HepG2 (cell line): ENCODE measurements around the gene IST1. TPM values are rescaled to one million over a fixed set of nuclear protein-coding genes. Genes with fewer than 3 reads are reported as not detected.

Source experiments
- ARHGAP35 ChIP-seq: sonication (generic); formaldehyde crosslinking; IDR thresholded peaks from 2 replicates; pipeline ENCODE4 v1.9.0; 2022; ENCODE audit warnings: mild to moderate bottlenecking, inconsistent platforms, moderate library complexity, missing genetic modification reagents, borderline replicate concordance
- ARID3A ChIP-seq: IDR thresholded peaks from 2 replicates; pipeline ENCODE4 v1.6.1; 2012; ENCODE audit warnings: low read depth, low read length, improper control_type of control experiment
- CCDC6 ChIP-seq: sonication (generic); formaldehyde crosslinking; IDR thresholded peaks from 2 replicates; pipeline ENCODE4 v1.8.1; 2022; ENCODE audit warnings: mild to moderate bottlenecking, missing genetic modification reagents, moderate library complexity
- DRAP1 ChIP-seq: IDR thresholded peaks from 2 replicates; pipeline ENCODE4 v1.6.1; 2016; ENCODE audit warnings: missing genetic modification reagents, missing compliant biosample characterization
- ELF4 ChIP-seq: sonication (generic); formaldehyde crosslinking; IDR thresholded peaks from 2 replicates; pipeline ENCODE4 v1.5.0; 2020; ENCODE audit warnings: missing genetic modification reagents, mild to moderate bottlenecking, moderate library complexity, borderline replicate concordance
- ELK4 ChIP-seq: sonication (generic); formaldehyde crosslinking; IDR thresholded peaks from 2 replicates; pipeline ENCODE4 v1.9.0; 2021; ENCODE audit warnings: missing genetic modification reagents, borderline replicate concordance
- HHEX ChIP-seq: IDR thresholded peaks from 2 replicates; pipeline ENCODE4 v1.6.1; 2016; ENCODE audit warnings: control low read depth
- KAT8 ChIP-seq: IDR thresholded peaks from 2 replicates; pipeline ENCODE4 v1.6.1; 2016; ENCODE audit warnings: missing genetic modification reagents, missing compliant biosample characterization
- KLF15 ChIP-seq: sonication (generic); formaldehyde crosslinking; IDR thresholded peaks from 2 replicates; pipeline ENCODE4 v1.8.1; 2023; ENCODE audit warnings: borderline replicate concordance, mild to moderate bottlenecking, inconsistent platforms, missing genetic modification reagents, mixed read lengths
- MXD3 ChIP-seq: IDR thresholded peaks from 2 replicates; pipeline ENCODE4 v1.6.1; 2016; ENCODE audit warnings: mild to moderate bottlenecking, missing biosample characterization, missing genetic modification reagents
- NCOR1 ChIP-seq: fragments of 200-600 bp; sonication (generic); IDR thresholded peaks from 2 replicates; pipeline ENCODE4 v1.7.0; 2017; ENCODE audit warnings: antibody characterized with exemption, low read length, borderline replicate concordance
- NFKB2 ChIP-seq: sonication (generic); formaldehyde crosslinking; IDR thresholded peaks from 2 replicates; pipeline ENCODE4 v1.4.0; 2020; ENCODE audit warnings: missing genetic modification reagents, borderline replicate concordance
- NR2F6 ChIP-seq, 2 experiments: IDR thresholded peaks; 2 replicates each; pipeline ENCODE4 v1.6.1; 2016; ENCODE audit warnings: antibody characterized with exemption in 1 of 2, mild to moderate bottlenecking in 1 of 2
- PLSCR1 ChIP-seq: sonication (generic); formaldehyde crosslinking; IDR thresholded peaks from 2 replicates; pipeline ENCODE4 v1.5.0; 2020; ENCODE audit warnings: missing genetic modification reagents, mild to moderate bottlenecking, borderline replicate concordance
- POGZ ChIP-seq: sonication (generic); formaldehyde crosslinking; IDR thresholded peaks from 2 replicates; pipeline ENCODE4 v1.4.0; 2020; ENCODE audit warnings: mild to moderate bottlenecking, missing genetic modification reagents
- TRIM24 ChIP-seq: sonication (generic); formaldehyde crosslinking; IDR thresholded peaks from 2 replicates; pipeline ENCODE4 v1.8.0; 2022; ENCODE audit warnings: mild to moderate bottlenecking, missing genetic modification reagents
- ZBTB3 ChIP-seq: sonication (generic); formaldehyde crosslinking; IDR thresholded peaks from 2 replicates; pipeline ENCODE4 v1.4.0; 2020; ENCODE audit warnings: low read depth, mild to moderate bottlenecking, moderate library complexity, missing genetic modification reagents, borderline replicate concordance
- ZKSCAN8 ChIP-seq: IDR thresholded peaks from 2 replicates; pipeline ENCODE4 v1.6.1; 2016; ENCODE audit warnings: borderline replicate concordance, missing genetic modification reagents, missing compliant biosample characterization
- ZNF264 ChIP-seq: sonication (generic); formaldehyde crosslinking; IDR thresholded peaks from 2 replicates; pipeline ENCODE4 v1.4.0; 2020; ENCODE audit warnings: missing genetic modification reagents
- ZNF335 ChIP-seq: sonication (generic); formaldehyde crosslinking; IDR thresholded peaks from 2 replicates; pipeline ENCODE4 v1.4.0; 2020; ENCODE audit warnings: missing genetic modification reagents
- ZNF432 ChIP-seq: sonication (generic); formaldehyde crosslinking; IDR thresholded peaks from 2 replicates; pipeline ENCODE4 v1.5.0; 2020; ENCODE audit warnings: missing genetic modification reagents, mild to moderate bottlenecking, borderline replicate concordance
- ZNF441 ChIP-seq: sonication (generic); formaldehyde crosslinking; IDR thresholded peaks from 2 replicates; pipeline ENCODE4 v1.7.0; 2021; ENCODE audit warnings: missing genetic modification reagents, borderline replicate concordance
- ZNF572 ChIP-seq: sonication (generic); formaldehyde crosslinking; IDR thresholded peaks from 2 replicates; pipeline ENCODE4 v1.5.1; 2020; ENCODE audit warnings: mild to moderate bottlenecking, missing genetic modification reagents
- ZNF7 ChIP-seq: IDR thresholded peaks from 2 replicates; pipeline ENCODE4 v1.6.1; 2016; ENCODE audit warnings: missing biosample characterization, missing genetic modification reagents
- ZNF891 ChIP-seq: sonication (generic); formaldehyde crosslinking; IDR thresholded peaks from 2 replicates; pipeline ENCODE4 v1.5.0; 2020; ENCODE audit warnings: mild to moderate bottlenecking, missing genetic modification reagents
- polyA plus RNA-seq, 8 experiments: library from polyadenylated mRNA; depleted of rRNA in 3 of 8; stranded (reverse) in 7 of 8; unstranded in 1 of 8; fragments of >200 nt; fragmentation: Illumina TruSeq in 4 of 8; extraction: Trizol in 4 of 8; gene quantifications; 2 replicates each; pipeline versions ENCODE4 v1.2.1 to v1.2.3, GENCODE V29; 2011 to 2016; ENCODE audit warnings: low read depth in 4 of 8, missing spikeins in 1 of 8, mixed read lengths in 1 of 8; ENCODE audit not compliant: insufficient read depth in 1 of 8
- total RNA-seq, 5 experiments: library from RNA; depleted of rRNA; stranded (reverse); fragments of >200 nt; fragmentation: Illumina TruSeq; extraction: Trizol; gene quantifications; 2 replicates each; pipeline ENCODE4 v1.2.3, GENCODE V29; 2016; ENCODE audit warnings: low read depth in 1 of 5

Gene IST1
- total and polyA plus RNA-seq, 2 of the 13 experiments (the other 11 are each of a cell fraction or from before 2014, with no cell fraction given), result 346 to 415 TPM

GRCh38 chr16:71883849-71884638, 11.3 kb upstream of the IST1 start, which contains the start of gene ZNF821 (continued):
- 0 out of 2 replicates have a peak, but pooled peaks have one; percentile 11 for TF ChIP-seq ZNF441
- no peak for TF ChIP-seq ELK4 (CRISPR knock-in tag)
- TF ChIP-seq ARHGAP35, result no peak
- TF ChIP-seq NFKB2, result 0 out of 2 replicates have a peak, but pooled peaks have one; percentile 74
- no peak for TF ChIP-seq ZNF335 (CRISPR knock-in tag)
- peak; percentile 63; the same call in 1 of the 2 replicates for TF ChIP-seq MXD3
- TF ChIP-seq NR2F6 (IDR thresholded peaks at IDR 0.05), result no peak
- TF ChIP-seq NR2F6 (CRISPR knock-in tag; IDR thresholded peaks at IDR 0.05), result no peak
- no peak for TF ChIP-seq HHEX (CRISPR knock-in tag)
- TF ChIP-seq ZBTB3 (CRISPR knock-in tag), result peak; percentile 68; the same call in 1 of the 2 replicates
- no peak for TF ChIP-seq ZNF432
- TF ChIP-seq ZNF7, result no peak
- no peak; the same call in 1 of the 2 replicates for TF ChIP-seq ZNF891 (CRISPR knock-in tag)
- no peak for TF ChIP-seq DRAP1 (CRISPR knock-in tag)
- no peak for TF ChIP-seq ELF4
- TF ChIP-seq CCDC6 (CRISPR knock-in tag), result peak; percentile 20; the same call in 1 of the 2 replicates
- TF ChIP-seq TRIM24 (CRISPR knock-in tag), result no peak
- no peak for TF ChIP-seq KLF15
- no peak for TF ChIP-seq PLSCR1 (CRISPR knock-in tag)
- TF ChIP-seq ZKSCAN8 (CRISPR knock-in tag), result no peak
- peak; percentile 88 for TF ChIP-seq ZNF572 (CRISPR knock-in tag)
- TF ChIP-seq ZNF264 (CRISPR knock-in tag), result no peak
- TF ChIP-seq NCOR1, result no peak
- no peak for TF ChIP-seq POGZ (CRISPR knock-in tag)
- TF ChIP-seq KAT8 (CRISPR knock-in tag), result no peak
- TF ChIP-seq ARID3A, result no peak
